Measurements from ENCODE around the gene CACNB4. TPM values are rescaled to one million over a fixed set of nuclear protein-coding genes. Genes with fewer than 3 reads are reported as not detected.

CACNB4 gene
- polyA plus RNA-seq, 1 of the 3 experiments (the other 2 are of a cell fraction): 0.18 TPM

DNA sequence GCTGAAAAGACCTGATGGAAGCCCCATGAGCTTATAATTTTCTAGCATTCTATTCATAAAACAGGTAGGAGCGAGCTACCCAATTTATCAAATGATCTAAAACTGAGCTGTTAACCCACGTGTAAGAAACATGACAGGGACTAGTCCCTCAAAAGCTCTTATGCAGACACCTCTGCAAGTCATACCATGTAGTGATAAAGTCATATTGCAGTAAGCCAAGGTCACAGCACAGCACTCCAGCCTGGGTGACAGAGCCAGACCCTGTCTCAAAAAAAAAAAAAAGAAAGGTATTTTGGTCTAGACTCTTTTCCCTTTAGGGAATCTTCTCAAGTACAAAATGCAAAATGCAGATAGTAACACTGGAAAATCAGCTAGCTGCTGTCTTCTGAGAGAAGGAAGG is 211.7 kb downstream of the CACNB4 start:
- H3K79me2 ChIP-seq (ENCODE audit: insufficient read depth): no peaks in the 10 kb centered on the region
- H3K9me3 ChIP-seq: no peaks in the 10 kb centered on the region
- no peaks in the 10 kb centered on the region for H3K36me3 ChIP-seq (replicated peaks in 1 of 2; ENCODE audit: control insufficient read depth in 1 of 2, insufficient read depth in 2 of 2, low read length in 1 of 2)
- H3K4me3 ChIP-seq (ENCODE audit: low read depth in 2 of 2, low read length in 1 of 2): no peak overlapping the region
- no peaks in the 10 kb centered on the region for H4K20me1 ChIP-seq (ENCODE audit: insufficient read depth)
- H3K4me1 ChIP-seq (ENCODE audit: control insufficient read depth in 1 of 2, insufficient read depth in 2 of 2, low read depth in 1 of 2, low read length in 1 of 2): no peaks in the 10 kb centered on the region
- no peak overlapping the region for H3K27ac ChIP-seq (ENCODE audit: low read depth in 2 of 2, low read length in 1 of 2)
- 38% methylated on average over 2 of the region's 2 CpGs for WGBS (ENCODE audit: low lambda C conversion rate)
- no peak overlapping the region for H2AFZ ChIP-seq (ENCODE audit: low read depth)
- TF ChIP-seq FOXJ3 (CRISPR knock-in tag; IDR thresholded peaks at IDR 0.05): no peak
- TF ChIP-seq, protein P1, sequence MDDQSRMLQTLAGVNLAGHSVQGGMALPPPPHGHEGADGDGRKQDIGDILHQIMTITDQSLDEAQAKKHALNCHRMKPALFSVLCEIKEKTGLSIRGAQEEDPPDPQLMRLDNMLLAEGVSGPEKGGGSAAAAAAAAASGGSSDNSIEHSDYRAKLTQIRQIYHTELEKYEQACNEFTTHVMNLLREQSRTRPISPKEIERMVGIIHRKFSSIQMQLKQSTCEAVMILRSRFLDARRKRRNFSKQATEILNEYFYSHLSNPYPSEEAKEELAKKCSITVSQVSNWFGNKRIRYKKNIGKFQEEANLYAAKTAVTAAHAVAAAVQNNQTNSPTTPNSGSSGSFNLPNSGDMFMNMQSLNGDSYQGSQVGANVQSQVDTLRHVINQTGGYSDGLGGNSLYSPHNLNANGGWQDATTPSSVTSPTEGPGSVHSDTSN (IDR thresholded peaks at IDR 0.05): no peak
- TF ChIP-seq, protein P2, sequence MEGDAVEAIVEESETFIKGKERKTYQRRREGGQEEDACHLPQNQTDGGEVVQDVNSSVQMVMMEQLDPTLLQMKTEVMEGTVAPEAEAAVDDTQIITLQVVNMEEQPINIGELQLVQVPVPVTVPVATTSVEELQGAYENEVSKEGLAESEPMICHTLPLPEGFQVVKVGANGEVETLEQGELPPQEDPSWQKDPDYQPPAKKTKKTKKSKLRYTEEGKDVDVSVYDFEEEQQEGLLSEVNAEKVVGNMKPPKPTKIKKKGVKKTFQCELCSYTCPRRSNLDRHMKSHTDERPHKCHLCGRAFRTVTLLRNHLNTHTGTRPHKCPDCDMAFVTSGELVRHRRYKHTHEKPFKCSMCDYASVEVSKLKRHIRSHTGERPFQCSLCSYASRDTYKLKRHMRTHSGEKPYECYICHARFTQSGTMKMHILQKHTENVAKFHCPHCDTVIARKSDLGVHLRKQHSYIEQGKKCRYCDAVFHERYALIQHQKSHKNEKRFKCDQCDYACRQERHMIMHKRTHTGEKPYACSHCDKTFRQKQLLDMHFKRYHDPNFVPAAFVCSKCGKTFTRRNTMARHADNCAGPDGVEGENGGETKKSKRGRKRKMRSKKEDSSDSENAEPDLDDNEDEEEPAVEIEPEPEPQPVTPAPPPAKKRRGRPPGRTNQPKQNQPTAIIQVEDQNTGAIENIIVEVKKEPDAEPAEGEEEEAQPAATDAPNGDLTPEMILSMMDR (IDR thresholded peaks at IDR 0.05): no peak
- TF ChIP-seq FOXM1 (IDR thresholded peaks at IDR 0.05; ENCODE audit: low read depth): no peak
- no peaks in the 10 kb centered on the region for H3F3A ChIP-seq (replicated peaks; ENCODE audit: insufficient read depth)
- H3K27me3 ChIP-seq (ENCODE audit: insufficient read depth): no peaks in the 10 kb centered on the region
- no peak overlapping the region for H3K9ac ChIP-seq
- ChIA-PET CTCF (interaction anchor here (2.0 kb wide), 1 partner anchor 112 kb away, joined by 4 read pairs; no protein-coding TSS in a partner anchor), POLR2A (no interaction called here)
- H3K4me2 ChIP-seq: no peak overlapping the region
- H3K9me2 ChIP-seq: no peaks in the 10 kb centered on the region
- no peak for DNase-seq

- no peak overlapping the region for H3K27ac ChIP-seq (ENCODE audit: low read depth in 2 of 2, low read length in 1 of 2)
- POLR2A ChIA-PET: no interaction called here
- no peaks in the 10 kb centered on the region for H3F3A ChIP-seq (replicated peaks; ENCODE audit: insufficient read depth)
- H3K9ac ChIP-seq: no peak overlapping the region
- no peaks in the 10 kb centered on the region for H3K4me1 ChIP-seq (ENCODE audit: control insufficient read depth in 1 of 2, insufficient read depth in 2 of 2, low read depth in 1 of 2, low read length in 1 of 2)
- no peak for DNase-seq
- H3K9me3 ChIP-seq: no peaks in the 10 kb centered on the region
- 56% methylated on average over 1 of the region's 1 CpG for WGBS (ENCODE audit: low lambda C conversion rate)
- CTCF ChIA-PET: interaction anchor here (2.0 kb wide), 1 partner anchor 113 kb away, joined by 4 read pairs; no protein-coding TSS in a partner anchor
- H4K20me1 ChIP-seq (ENCODE audit: insufficient read depth): no peaks in the 10 kb centered on the region
- H3K27me3 ChIP-seq (ENCODE audit: insufficient read depth): no peaks in the 10 kb centered on the region
- TF ChIP-seq ELF1 (IDR thresholded peaks at IDR 0.05) (no peak), RXRA (IDR thresholded peaks at IDR 0.05; ENCODE audit: borderline replicate concordance, low read depth) (no peak), MXI1 (IDR thresholded peaks at IDR 0.05; ENCODE audit: low read depth, low read length) (no peak), FOXJ3 (CRISPR knock-in tag; IDR thresholded peaks at IDR 0.05) (no peak), TCF12 (IDR thresholded peaks at IDR 0.05) (no peak), RAD21 (IDR thresholded peaks at IDR 0.05; ENCODE audit: low read length) (no peak), GABPA (IDR thresholded peaks at IDR 0.05; ENCODE audit: low read depth) (no peak), POLR2AphosphoS5 (IDR thresholded peaks at IDR 0.05; ENCODE audit: low read depth, low read length) (no peak), MAX (IDR thresholded peaks at IDR 0.05; ENCODE audit: low read depth) (no peak), FOSL2 (IDR thresholded peaks at IDR 0.05; ENCODE audit: borderline replicate concordance, low read depth) (no peak), JUND (IDR thresholded peaks at IDR 0.05) (no peak), IRF3 (IDR thresholded peaks at IDR 0.05; ENCODE audit: low read depth, low read length) (no peak)
- TF ChIP-seq, protein P3, sequence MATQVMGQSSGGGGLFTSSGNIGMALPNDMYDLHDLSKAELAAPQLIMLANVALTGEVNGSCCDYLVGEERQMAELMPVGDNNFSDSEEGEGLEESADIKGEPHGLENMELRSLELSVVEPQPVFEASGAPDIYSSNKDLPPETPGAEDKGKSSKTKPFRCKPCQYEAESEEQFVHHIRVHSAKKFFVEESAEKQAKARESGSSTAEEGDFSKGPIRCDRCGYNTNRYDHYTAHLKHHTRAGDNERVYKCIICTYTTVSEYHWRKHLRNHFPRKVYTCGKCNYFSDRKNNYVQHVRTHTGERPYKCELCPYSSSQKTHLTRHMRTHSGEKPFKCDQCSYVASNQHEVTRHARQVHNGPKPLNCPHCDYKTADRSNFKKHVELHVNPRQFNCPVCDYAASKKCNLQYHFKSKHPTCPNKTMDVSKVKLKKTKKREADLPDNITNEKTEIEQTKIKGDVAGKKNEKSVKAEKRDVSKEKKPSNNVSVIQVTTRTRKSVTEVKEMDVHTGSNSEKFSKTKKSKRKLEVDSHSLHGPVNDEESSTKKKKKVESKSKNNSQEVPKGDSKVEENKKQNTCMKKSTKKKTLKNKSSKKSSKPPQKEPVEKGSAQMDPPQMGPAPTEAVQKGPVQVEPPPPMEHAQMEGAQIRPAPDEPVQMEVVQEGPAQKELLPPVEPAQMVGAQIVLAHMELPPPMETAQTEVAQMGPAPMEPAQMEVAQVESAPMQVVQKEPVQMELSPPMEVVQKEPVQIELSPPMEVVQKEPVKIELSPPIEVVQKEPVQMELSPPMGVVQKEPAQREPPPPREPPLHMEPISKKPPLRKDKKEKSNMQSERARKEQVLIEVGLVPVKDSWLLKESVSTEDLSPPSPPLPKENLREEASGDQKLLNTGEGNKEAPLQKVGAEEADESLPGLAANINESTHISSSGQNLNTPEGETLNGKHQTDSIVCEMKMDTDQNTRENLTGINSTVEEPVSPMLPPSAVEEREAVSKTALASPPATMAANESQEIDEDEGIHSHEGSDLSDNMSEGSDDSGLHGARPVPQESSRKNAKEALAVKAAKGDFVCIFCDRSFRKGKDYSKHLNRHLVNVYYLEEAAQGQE (IDR thresholded peaks at IDR 0.05; ENCODE audit: low read depth, low read length): no peak
- TF ChIP-seq, protein P4, sequence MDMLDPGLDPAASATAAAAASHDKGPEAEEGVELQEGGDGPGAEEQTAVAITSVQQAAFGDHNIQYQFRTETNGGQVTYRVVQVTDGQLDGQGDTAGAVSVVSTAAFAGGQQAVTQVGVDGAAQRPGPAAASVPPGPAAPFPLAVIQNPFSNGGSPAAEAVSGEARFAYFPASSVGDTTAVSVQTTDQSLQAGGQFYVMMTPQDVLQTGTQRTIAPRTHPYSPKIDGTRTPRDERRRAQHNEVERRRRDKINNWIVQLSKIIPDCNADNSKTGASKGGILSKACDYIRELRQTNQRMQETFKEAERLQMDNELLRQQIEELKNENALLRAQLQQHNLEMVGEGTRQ (IDR thresholded peaks at IDR 0.05; ENCODE audit: borderline replicate concordance, low read depth, low read length): no peak
- H3K79me2 ChIP-seq (ENCODE audit: insufficient read depth): no peaks in the 10 kb centered on the region
- H3K9me2 ChIP-seq: no peaks in the 10 kb centered on the region
- H3K4me3 ChIP-seq (ENCODE audit: low read depth in 2 of 2, low read length in 1 of 2): no peak overlapping the region
- H3K36me3 ChIP-seq (replicated peaks in 1 of 2; ENCODE audit: control insufficient read depth in 1 of 2, insufficient read depth in 2 of 2, low read length in 1 of 2): no peaks in the 10 kb centered on the region
- H3K4me2 ChIP-seq: no peak overlapping the region
- no peak overlapping the region for H2AFZ ChIP-seq (ENCODE audit: low read depth)
Observed at GRCh38 chr2:151886241-151886640, 212.6 kb downstream of the CACNB4 start.

Measured in SK-N-SH (cell line).